Cardiac muscle cell (in vitro differentiated cells and primary cell): ENCODE measurements around the gene RPS26. TPM values are rescaled to one million over a fixed set of nuclear protein-coding genes. Genes with fewer than 3 reads are reported as not detected.

ENCODE experiments used
- DNase-seq, 2 donors: peaks; one replicate each; pipeline versions ENCODE4 v3.0.0 to v3.0.0-alpha.2; 2010 to 2017; ENCODE audit warnings: low read depth in 1 of 2, low spot score in 1 of 2
- H3K27ac ChIP-seq: fragments of 200-600 bp; sonication (generic); 2 replicates; pipeline ENCODE4 v1.5.1; 2016
- H3K27me3 ChIP-seq: fragments of 200-600 bp; sonication (generic); 2 replicates; pipeline ENCODE4 v1.6.0; 2016; ENCODE audit warnings: control low read depth
- H3K36me3 ChIP-seq: fragments of 200-600 bp; sonication (generic); 2 replicates; pipeline ENCODE4 v1.5.1; 2016; ENCODE audit warnings: control low read depth
- H3K4me1 ChIP-seq: fragments of 200-600 bp; sonication (generic); 2 replicates; pipeline ENCODE4 v1.8.1; 2017; ENCODE audit warnings: low read depth, mild to moderate bottlenecking, mixed run types
- H3K4me3 ChIP-seq: fragments of 200-600 bp; sonication (generic); 2 replicates; pipeline ENCODE4 v1.5.1; 2016; ENCODE audit warnings: mild to moderate bottlenecking
- H3K9me3 ChIP-seq: fragments of 200-600 bp; sonication (generic); 2 replicates; pipeline ENCODE4 v1.5.1; 2017; ENCODE audit warnings: low read depth, mild to moderate bottlenecking, control low read depth
- CTCF ChIP-seq: IDR thresholded peaks from 2 replicates; pipeline ENCODE4 v1.5.1; 2012; ENCODE audit warnings: low read depth, mild to moderate bottlenecking, low read length
- polyA plus RNA-seq: library from polyadenylated mRNA; unstranded; fragments of >200 nt; fragmentation: Nextera tagmentation; extraction: Ambion mirVana; gene quantifications from 2 replicates; pipeline ENCODE4 v1.2.1, GENCODE V29; 2016
- total RNA-seq: library from RNA; depleted of rRNA; stranded (reverse); fragments of >200 nt; gene quantifications from 2 replicates; pipeline ENCODE4 v1.2.3, GENCODE V29; 2016

Gene RPS26
- total and polyA plus RNA-seq, 2 experiments from 2014 or later: 252 to 535 TPM

- Histone ChIP-seq H3K4me1 (peaks cover 6% of the 10 kb centered on the region), H3K27ac (no peak overlapping the region), H3K36me3 (no peaks in the 10 kb centered on the region), H3K27me3 (no peaks in the 10 kb centered on the region), H3K9me3 (no peaks in the 10 kb centered on the region), H3K4me3 (no peak overlapping the region)
- no peak for DNase-seq
- no peak for TF ChIP-seq CTCF
Observed at GRCh38 chr12:56010111-56010570, 31.6 kb upstream of the RPS26 start.

- Histone ChIP-seq H3K9me3 (no peaks in the 10 kb centered on the region), H3K4me1 (peaks cover 6% of the 10 kb centered on the region), H3K27me3 (no peaks in the 10 kb centered on the region), H3K4me3 (no peak overlapping the region), H3K27ac (no peak overlapping the region), H3K36me3 (no peaks in the 10 kb centered on the region)
- no peak for TF ChIP-seq CTCF
- no peak for DNase-seq
Observed at GRCh38 chr12:56011509-56012090, 30.1 kb upstream of the RPS26 start.

- H3K4me3 ChIP-seq: no peak overlapping the region
- no peak for DNase-seq
- TF ChIP-seq CTCF: no peak
- no peaks in the 10 kb centered on the region for H3K27me3 ChIP-seq
- no peak overlapping the region for H3K27ac ChIP-seq
- no peaks in the 10 kb centered on the region for H3K9me3 ChIP-seq
- H3K4me1 ChIP-seq: peaks cover under 1% of the 10 kb centered on the region
- H3K36me3 ChIP-seq: no peaks in the 10 kb centered on the region
Observed at GRCh38 chr12:56013482-56013881, 28.2 kb upstream of the RPS26 start.

GRCh38 chr12:56014205-56014604 lies 27.5 kb upstream of the RPS26 start:
- Histone ChIP-seq H3K4me3 (no peak overlapping the region), H3K27ac (no peak overlapping the region), H3K9me3 (no peaks in the 10 kb centered on the region), H3K4me1 (peaks cover 2% of the 10 kb centered on the region), H3K36me3 (no peaks in the 10 kb centered on the region), H3K27me3 (no peaks in the 10 kb centered on the region)
- TF ChIP-seq CTCF: no peak
- no peak for DNase-seq

- no peak for TF ChIP-seq CTCF
- Histone ChIP-seq H3K36me3 (no peaks in the 10 kb centered on the region), H3K9me3 (no peaks in the 10 kb centered on the region), H3K4me3 (no peak overlapping the region), H3K27me3 (no peaks in the 10 kb centered on the region), H3K27ac (no peak overlapping the region), H3K4me1 (peaks cover 26% of the 10 kb centered on the region)
- no peak for DNase-seq
Observed at GRCh38 chr12:56017181-56017580, 24.5 kb upstream of the RPS26 start.
